HFFc6 (cell line): ENCODE results near the gene FCN2. TPM values are rescaled to one million over a fixed set of nuclear protein-coding genes. Genes with fewer than 3 reads are reported as not detected.

ENCODE experiments used
- DNase-seq: peaks from one replicate; pipeline ENCODE4 v3.0.0-alpha.2; 2018
- H3K27ac Mint-ChIP-seq: 2 replicates; pipeline ENCODE4 v1.8.0; 2020; ENCODE audit warnings: mild to moderate bottlenecking, mixed read lengths
- H3K27me3 Mint-ChIP-seq: 2 replicates; pipeline ENCODE4 v1.8.0; 2021; ENCODE audit warnings: mild to moderate bottlenecking, moderate library complexity, mixed read lengths; ENCODE audit not compliant: insufficient read depth
- H3K36me3 Mint-ChIP-seq: 2 replicates; pipeline ENCODE4 v1.8.0; 2021; ENCODE audit warnings: low read depth, mixed read lengths
- H3K4me1 Mint-ChIP-seq: 2 replicates; pipeline ENCODE4 v1.8.0; 2020; ENCODE audit warnings: low read depth, mixed read lengths
- H3K4me3 Mint-ChIP-seq: 2 replicates; pipeline ENCODE4 v1.8.0; 2020; ENCODE audit warnings: mild to moderate bottlenecking, moderate library complexity, mixed read lengths
- H3K9me3 Mint-ChIP-seq: 2 replicates; pipeline ENCODE4 v1.8.0; 2020; ENCODE audit warnings: mild to moderate bottlenecking, mixed read lengths
- CTCF ChIP-seq: fragments of 200-600 bp; sonication (generic); IDR thresholded peaks from 2 replicates; pipeline ENCODE4 v1.5.0; 2021; ENCODE audit warnings: antibody characterized with exemption, mild to moderate bottlenecking
- total RNA-seq, 6 experiments: library from RNA; stranded (reverse); fragmentation: NEBNext Ultra II Directional; extraction: Animal tissue kit (Norgen Biotek cat#: 25700); gene quantifications; 2 replicates in 1 of 6; 3 replicates in 5 of 6; pipeline ENCODE4 v1.2.3, GENCODE V29; 2021

FCN2 gene
- total RNA-seq, 6 experiments from 2014 or later = not detected

GRCh38 chr9:134847752-134848432 lies 32.7 kb upstream of the FCN2 start:
- TF ChIP-seq CTCF = no peak
- Mint-ChIP-seq H3K4me3 (no peak overlapping the region), H3K27ac (no peak overlapping the region), H3K27me3 (peaks cover 8% of the 10 kb centered on the region), H3K9me3 (no peaks in the 10 kb centered on the region; the same call in 1 of the 2 replicates), H3K36me3 (peaks cover 17% of the 10 kb centered on the region), H3K4me1 (no peaks in the 10 kb centered on the region)
- no peak for DNase-seq

GRCh38 chr9:134848504-134848903 lies 32.1 kb upstream of the FCN2 start:
- no peaks in the 10 kb centered on the region for H3K4me1 Mint-ChIP-seq
- H3K27ac Mint-ChIP-seq = no peak overlapping the region
- H3K36me3 Mint-ChIP-seq = peaks cover 11% of the 10 kb centered on the region
- H3K4me3 Mint-ChIP-seq = 0 out of 2 replicates have a peak overlapping the region, but pooled peaks have one; percentile 11
- DNase-seq = no peak
- H3K27me3 Mint-ChIP-seq = peaks cover 2% of the 10 kb centered on the region
- no peak for TF ChIP-seq CTCF
- H3K9me3 Mint-ChIP-seq = no peaks in the 10 kb centered on the region; the same call in 1 of the 2 replicates

- Mint-ChIP-seq H3K4me3 (no peak overlapping the region), H3K9me3 (peaks cover 4% of the 10 kb centered on the region; the same call in 1 of the 2 replicates), H3K27me3 (no peaks in the 10 kb centered on the region; the same call in none of the 2 replicates), H3K36me3 (no peaks in the 10 kb centered on the region), H3K4me1 (no peaks in the 10 kb centered on the region), H3K27ac (no peak overlapping the region)
- TF ChIP-seq CTCF = no peak
- no peak for DNase-seq
Observed at GRCh38 chr9:134850611-134851010, 30.0 kb upstream of the FCN2 start.

- Mint-ChIP-seq H3K4me1 (no peaks in the 10 kb centered on the region), H3K27ac (no peak overlapping the region)
- no peak for TF ChIP-seq CTCF
Observed at GRCh38 chr9:134851020-134851419, 29.6 kb upstream of the FCN2 start.

GRCh38 chr9:134852906-134853654 lies 27.5 kb upstream of the FCN2 start:
- Mint-ChIP-seq H3K27ac (no peak overlapping the region; the same call in 1 of the 2 replicates), H3K4me3 (no peak overlapping the region), H3K4me1 (peaks cover 4% of the 10 kb centered on the region), H3K27me3 (peaks cover 13% of the 10 kb centered on the region), H3K9me3 (peaks cover 15% of the 10 kb centered on the region), H3K36me3 (peaks cover 5% of the 10 kb centered on the region; the same call in 1 of the 2 replicates)
- no peak for DNase-seq
- no peak for TF ChIP-seq CTCF

More at GRCh38 chr9:134851020-134851419, 29.6 kb upstream of the FCN2 start:
- Mint-ChIP-seq H3K9me3 (peaks cover 4% of the 10 kb centered on the region; the same call in 1 of the 2 replicates), H3K27me3 (no peaks in the 10 kb centered on the region; the same call in none of the 2 replicates), H3K36me3 (no peaks in the 10 kb centered on the region), H3K4me3 (no peak overlapping the region)
- no peak for DNase-seq
